ENCODE measurements around the gene EMC10. TPM values are rescaled to one million over a fixed set of nuclear protein-coding genes. Genes with fewer than 3 reads are reported as not detected.
"Not testable (repeated sequence)": the region's sequence is repeated elsewhere in the genome, so short reads cannot be mapped to it uniquely, and the experiment has no call there.

Gene EMC10
- total RNA-seq, 1 experiment from 2014 or later = 109 TPM

- Histone ChIP-seq H3K18ac (ENCODE audit: insufficient read length, low read depth, low read length) (no peak overlapping the region), H3K79me2 (ENCODE audit: insufficient read depth, low read length) (no peaks in the 10 kb centered on the region), H3K79me1 (ENCODE audit: insufficient read depth, low read depth, low read length, poor library complexity, severe bottlenecking) (no peaks in the 10 kb centered on the region), H2BK5ac (ENCODE audit: insufficient read length, low read length) (no peak overlapping the region), H2AFZ (ENCODE audit: low read length) (no peak overlapping the region), H3T11ph (ENCODE audit: low read length) (no peak overlapping the region), H2BK20ac (ENCODE audit: low read depth, low read length, poor library complexity, severe bottlenecking) (no peak overlapping the region), H3K9me3 (ENCODE audit: control insufficient read depth, low read depth, low read length) (no peaks in the 10 kb centered on the region), H2BK120ac (ENCODE audit: low read depth, low read length, poor library complexity, severe bottlenecking) (no peak overlapping the region), H4K20me1 (ENCODE audit: control insufficient read depth, insufficient read depth, insufficient read length) (no peaks in the 10 kb centered on the region), H3K23me2 (ENCODE audit: insufficient read length, low read depth, low read length, poor library complexity, severe bottlenecking) (no peaks in the 10 kb centered on the region), H2BK12ac (ENCODE audit: insufficient read length, low read depth, low read length) (no peak overlapping the region), H3K4me2 (ENCODE audit: insufficient read depth, insufficient read length, low read length) (no peak overlapping the region), H4K8ac (replicated peaks; ENCODE audit: insufficient read length, low read depth, low read length) (no peak overlapping the region), H4K91ac (ENCODE audit: insufficient read length, low read depth, low read length) (no peak overlapping the region), H3K27me3 (ENCODE audit: insufficient read depth, low read length) (0 out of 2 replicates have a peak, but pooled peaks cover 3% of the 10 kb centered on the region), H3K27ac (ENCODE audit: insufficient read length, low read depth, low read length) (no peak overlapping the region), H2BK15ac (ENCODE audit: low read depth, low read length) (no peak overlapping the region), H3K9ac (ENCODE audit: extremely low read depth, insufficient read length, low read length) (no peak overlapping the region), H3K4ac (ENCODE audit: low read depth, low read length) (no peak overlapping the region), H3K14ac (ENCODE audit: insufficient read depth, low read length) (no peak overlapping the region), H4K5ac (ENCODE audit: insufficient read length, low read depth, low read length) (no peak overlapping the region), H2AK5ac (ENCODE audit: insufficient read length, low read length) (no peak overlapping the region), H3K56ac (ENCODE audit: insufficient read length, low read depth, low read length) (no peak overlapping the region), H3K23ac (ENCODE audit: insufficient read length, low read depth, low read length) (no peak overlapping the region), H3K4me1 (ENCODE audit: insufficient read depth, low read length) (no peaks in the 10 kb centered on the region)
- TF ChIP-seq CTCF (conservative IDR thresholded peaks at IDR 0.05) = no peak
- Mint-ChIP-seq H3K4me3 (no peak overlapping the region; a peak in 1 of 5 replicates), H3K9me3 (no peaks in the 10 kb centered on the region), H3K4me1 (no peaks in the 10 kb centered on the region), H3K36me3 (ENCODE audit: insufficient read depth in 1 of 3, low read depth in 3 of 3) (peaks cover 5 to 7% (median 5%) of the 10 kb centered on the region in 3 experiments; a peak in 4 of 7 replicates), H3K27ac (no peak overlapping the region), H3K27me3 (ENCODE audit: low read depth) (peaks cover 39% of the 10 kb centered on the region)
- no CpG with 5 or more reads among the region's 10 CpGs for WGBS (ENCODE audit: extremely low coverage, insufficient read length, low lambda C conversion rate)
- no peak for DNase-seq
These were observed 46.6 kb downstream of the EMC10 start for GRCh38 chr19:50522881-50523280.

GRCh38 chr19:50528052-50528451 lies 51.7 kb downstream of the EMC10 start:
- H2BK120ac ChIP-seq (ENCODE audit: low read depth, low read length, poor library complexity, severe bottlenecking); DNase-seq; H3K27ac ChIP-seq (ENCODE audit: insufficient read length, low read depth, low read length); H2BK20ac ChIP-seq (ENCODE audit: low read depth, low read length, poor library complexity, severe bottlenecking); H3K23ac ChIP-seq (ENCODE audit: insufficient read length, low read depth, low read length); H3K4me1 Mint-ChIP-seq; H2AK5ac ChIP-seq (ENCODE audit: insufficient read length, low read length); H4K20me1 ChIP-seq (ENCODE audit: control insufficient read depth, insufficient read depth, insufficient read length); H3K4me2 ChIP-seq (ENCODE audit: insufficient read depth, insufficient read length, low read length); H3K9ac ChIP-seq (ENCODE audit: extremely low read depth, insufficient read length, low read length); H3K9me3 Mint-ChIP-seq; H3K14ac ChIP-seq (ENCODE audit: insufficient read depth, low read length); H3K18ac ChIP-seq (ENCODE audit: insufficient read length, low read depth, low read length); H2BK15ac ChIP-seq (ENCODE audit: low read depth, low read length); H3K4ac ChIP-seq (ENCODE audit: low read depth, low read length); H2BK5ac ChIP-seq (ENCODE audit: insufficient read length, low read length); H3K4me3 Mint-ChIP-seq; H2BK12ac ChIP-seq (ENCODE audit: insufficient read length, low read depth, low read length); H3T11ph ChIP-seq (ENCODE audit: low read length); H3K27me3 ChIP-seq (ENCODE audit: insufficient read depth, low read length); H4K5ac ChIP-seq (ENCODE audit: insufficient read length, low read depth, low read length); H3K4me1 ChIP-seq (ENCODE audit: insufficient read depth, low read length); H3K23me2 ChIP-seq (ENCODE audit: insufficient read length, low read depth, low read length, poor library complexity, severe bottlenecking); H3K79me1 ChIP-seq (ENCODE audit: insufficient read depth, low read depth, low read length, poor library complexity, severe bottlenecking); H3K56ac ChIP-seq (ENCODE audit: insufficient read length, low read depth, low read length); H2AFZ ChIP-seq (ENCODE audit: low read length); H4K91ac ChIP-seq (ENCODE audit: insufficient read length, low read depth, low read length); H3K9me3 ChIP-seq (ENCODE audit: control insufficient read depth, low read depth, low read length); H4K8ac ChIP-seq (replicated peaks; ENCODE audit: insufficient read length, low read depth, low read length); H3K79me2 ChIP-seq (ENCODE audit: insufficient read depth, low read length); H3K36me3 Mint-ChIP-seq (ENCODE audit: insufficient read depth in 1 of 3, low read depth in 3 of 3); H3K27ac Mint-ChIP-seq: not testable (repeated sequence)
- H3K27me3 Mint-ChIP-seq (ENCODE audit: low read depth) = peaks cover 47% of the 10 kb centered on the region
- no CpG with 5 or more reads among the region's 3 CpGs for WGBS (ENCODE audit: extremely low coverage, insufficient read length, low lambda C conversion rate)
